HG03575 (cell line): ENCODE results near the gene SLC35F2.
"Not testable (repeated sequence)": the region's sequence is repeated elsewhere in the genome, so short reads cannot be mapped to it uniquely, and the experiment has no call there.

ENCODE experiments used
- ATAC-seq: cut with Tn5 transposase; IDR thresholded peaks from one replicate; pipeline ENCODE4 v1.9.1; 2021; ENCODE audit not compliant: unreplicated experiment, insufficient number of reproducible peaks, low FRiP score; ENCODE audit errors: extremely low read depth

Gene SLC35F2

GRCh38 chr11:107847184-107847583 lies 11.4 kb downstream of the SLC35F2 start:
- no peak for ATAC-seq

- ATAC-seq = no peak
Observed at GRCh38 chr11:107844041-107844440, 14.5 kb downstream of the SLC35F2 start.

- no peak for ATAC-seq
Observed at GRCh38 chr11:107842412-107843100, 16.0 kb downstream of the SLC35F2 start.

- ATAC-seq = no peak
Observed at GRCh38 chr11:107840129-107840484, 18.5 kb downstream of the SLC35F2 start.

GRCh38 chr11:107836851-107837250 lies 21.7 kb downstream of the SLC35F2 start:
- no peak for ATAC-seq

- ATAC-seq = no peak
Observed at GRCh38 chr11:107834995-107835394, 23.6 kb downstream of the SLC35F2 start.

GRCh38 chr11:107833926-107834325 lies 24.7 kb downstream of the SLC35F2 start:
- not testable (repeated sequence) for ATAC-seq

- no peak for ATAC-seq
Observed at GRCh38 chr11:107830915-107831540, 27.6 kb downstream of the SLC35F2 start.

- ATAC-seq = no peak
Observed at GRCh38 chr11:107827041-107827440, 31.5 kb downstream of the SLC35F2 start.

GRCh38 chr11:107825875-107826274 lies 32.7 kb downstream of the SLC35F2 start:
- no peak for ATAC-seq

GRCh38 chr11:107824668-107825369 lies 33.8 kb downstream of the SLC35F2 start:
- ATAC-seq = no peak

GRCh38 chr11:107821199-107821927 lies 37.2 kb downstream of the SLC35F2 start:
- ATAC-seq = no peak

- ATAC-seq = no peak
Observed at GRCh38 chr11:107819361-107820014, 39.1 kb downstream of the SLC35F2 start.

GRCh38 chr11:107818491-107818890 lies 40.1 kb downstream of the SLC35F2 start:
- no peak for ATAC-seq

GRCh38 chr11:107816028-107816427 lies 42.6 kb downstream of the SLC35F2 start:
- no peak for ATAC-seq

- no peak for ATAC-seq
Observed at GRCh38 chr11:107810875-107811274, 47.7 kb downstream of the SLC35F2 start.

- no peak for ATAC-seq
Observed at GRCh38 chr11:107808521-107808920, 50.1 kb downstream of the SLC35F2 start.

- ATAC-seq = no peak
Observed at GRCh38 chr11:107804971-107805370, 53.6 kb downstream of the SLC35F2 start.

- no peak for ATAC-seq
Observed at GRCh38 chr11:107804211-107804610, 54.4 kb downstream of the SLC35F2 start.
